Muscle layer of colon (tissue), 2 donors: ENCODE results near the gene DPYD.

Experiments
- H3K27ac ChIP-seq: one replicate; pipeline ENCODE4 v1.7.0; 2013; ENCODE audit warnings: low read depth, mild to moderate bottlenecking, low read length, moderate library complexity
- H3K27me3 ChIP-seq, 2 donors: one replicate each; pipeline ENCODE4 v1.7.0; 2013; ENCODE audit warnings: low read length in 2 of 2, mild to moderate bottlenecking in 2 of 2; ENCODE audit not compliant: insufficient read depth in 2 of 2, control insufficient read depth in 1 of 2
- H3K36me3 ChIP-seq: one replicate; pipeline ENCODE4 v1.7.0; 2013; ENCODE audit warnings: mild to moderate bottlenecking, low read length; ENCODE audit not compliant: insufficient read depth
- H3K4me1 ChIP-seq: one replicate; pipeline ENCODE4 v1.7.0; 2013; ENCODE audit warnings: mild to moderate bottlenecking, low read length; ENCODE audit not compliant: insufficient read depth
- H3K4me3 ChIP-seq, 2 donors: one replicate each; pipeline ENCODE4 v1.7.0; 2013; ENCODE audit warnings: low read length in 2 of 2, low read depth in 1 of 2, mild to moderate bottlenecking in 1 of 2, moderate library complexity in 1 of 2
- H3K9ac ChIP-seq: one replicate; pipeline ENCODE4 v1.7.0; 2013; ENCODE audit warnings: low read length
- H3K9me3 ChIP-seq: one replicate; pipeline ENCODE4 v1.7.0; 2013; ENCODE audit warnings: mild to moderate bottlenecking, low read length
- donor health status: abdominal sarcoma.
- donor health status: Adenocarcinoma of cecum.

Gene DPYD

GRCh38 chr1:97120806-97121205, 800.0 kb downstream of the DPYD start:
- Histone ChIP-seq H3K4me1 (no peaks in the 10 kb centered on the region), H3K9me3 (no peaks in the 10 kb centered on the region), H3K9ac (no peak overlapping the region), H3K27me3 (no peaks in the 10 kb centered on the region), H3K27ac (no peak overlapping the region), H3K36me3 (no peaks in the 10 kb centered on the region), H3K4me3 (no peak overlapping the region)

GRCh38 chr1:97119260-97120158, 801.3 kb downstream of the DPYD start:
- no peaks in the 10 kb centered on the region for H3K27me3 ChIP-seq
- no peak overlapping the region for H3K9ac ChIP-seq
- H3K36me3 ChIP-seq, result no peaks in the 10 kb centered on the region
- H3K4me1 ChIP-seq, result no peaks in the 10 kb centered on the region
- no peaks in the 10 kb centered on the region for H3K9me3 ChIP-seq
- H3K4me3 ChIP-seq, result no peak overlapping the region
- H3K27ac ChIP-seq, result no peak overlapping the region

- H3K27me3 ChIP-seq, result no peaks in the 10 kb centered on the region
- no peak overlapping the region for H3K4me3 ChIP-seq
- H3K9ac ChIP-seq, result no peak overlapping the region
These were observed 806.0 kb downstream of the DPYD start for GRCh38 chr1:97114842-97115241.

GRCh38 chr1:97112442-97112841, 808.4 kb downstream of the DPYD start:
- no peak overlapping the region for H3K4me3 ChIP-seq
- no peak overlapping the region for H3K9ac ChIP-seq
- no peak overlapping the region for H3K27ac ChIP-seq
- no peaks in the 10 kb centered on the region for H3K4me1 ChIP-seq
- no peaks in the 10 kb centered on the region for H3K9me3 ChIP-seq
- H3K27me3 ChIP-seq, result no peaks in the 10 kb centered on the region
- no peaks in the 10 kb centered on the region for H3K36me3 ChIP-seq

More at GRCh38 chr1:97114842-97115241, 806.0 kb downstream of the DPYD start:
- Histone ChIP-seq H3K27ac (no peak overlapping the region), H3K9me3 (no peaks in the 10 kb centered on the region), H3K36me3 (no peaks in the 10 kb centered on the region), H3K4me1 (no peaks in the 10 kb centered on the region)

GRCh38 chr1:97108179-97108578, 812.7 kb downstream of the DPYD start:
- no peaks in the 10 kb centered on the region for H3K4me1 ChIP-seq
- no peaks in the 10 kb centered on the region for H3K27me3 ChIP-seq
- H3K36me3 ChIP-seq, result no peaks in the 10 kb centered on the region
- no peaks in the 10 kb centered on the region for H3K9me3 ChIP-seq
- H3K9ac ChIP-seq, result no peak overlapping the region
- no peak overlapping the region for H3K4me3 ChIP-seq
- no peak overlapping the region for H3K27ac ChIP-seq

GRCh38 chr1:97105531-97105930, 815.3 kb downstream of the DPYD start:
- Histone ChIP-seq H3K27ac (no peak overlapping the region), H3K4me1 (no peaks in the 10 kb centered on the region), H3K9me3 (no peaks in the 10 kb centered on the region), H3K4me3 (no peak overlapping the region), H3K9ac (no peak overlapping the region), H3K27me3 (no peaks in the 10 kb centered on the region), H3K36me3 (no peaks in the 10 kb centered on the region)

- Histone ChIP-seq H3K4me1 (no peaks in the 10 kb centered on the region), H3K4me3 (no peak overlapping the region), H3K9me3 (no peaks in the 10 kb centered on the region), H3K9ac (no peak overlapping the region), H3K27me3 (no peaks in the 10 kb centered on the region), H3K27ac (no peak overlapping the region), H3K36me3 (no peaks in the 10 kb centered on the region)
These were observed 819.3 kb downstream of the DPYD start for GRCh38 chr1:97101509-97101908.

GRCh38 chr1:97097404-97097925, 823.4 kb downstream of the DPYD start:
- no peak overlapping the region for H3K27ac ChIP-seq

GRCh38 chr1:97095764-97096163, 825.1 kb downstream of the DPYD start:
- Histone ChIP-seq H3K9me3 (no peaks in the 10 kb centered on the region), H3K27ac (no peak overlapping the region), H3K4me3 (no peak overlapping the region), H3K36me3 (no peaks in the 10 kb centered on the region), H3K9ac (no peak overlapping the region), H3K4me1 (no peaks in the 10 kb centered on the region), H3K27me3 (no peaks in the 10 kb centered on the region)

More at GRCh38 chr1:97097404-97097925, 823.4 kb downstream of the DPYD start:
- no peaks in the 10 kb centered on the region for H3K27me3 ChIP-seq
- H3K4me1 ChIP-seq, result no peaks in the 10 kb centered on the region
- no peak overlapping the region for H3K9ac ChIP-seq
- no peaks in the 10 kb centered on the region for H3K36me3 ChIP-seq
- no peaks in the 10 kb centered on the region for H3K9me3 ChIP-seq
- H3K4me3 ChIP-seq, result no peak overlapping the region

GRCh38 chr1:97094247-97094972, 826.4 kb downstream of the DPYD start:
- H3K9ac ChIP-seq, result no peak overlapping the region
- no peaks in the 10 kb centered on the region for H3K27me3 ChIP-seq
- H3K4me1 ChIP-seq, result no peaks in the 10 kb centered on the region
- no peaks in the 10 kb centered on the region for H3K9me3 ChIP-seq
- H3K4me3 ChIP-seq, result no peak overlapping the region
- no peak overlapping the region for H3K27ac ChIP-seq
- no peaks in the 10 kb centered on the region for H3K36me3 ChIP-seq

GRCh38 chr1:97093741-97094140, 827.1 kb downstream of the DPYD start:
- Histone ChIP-seq H3K4me3 (no peak overlapping the region), H3K9ac (no peak overlapping the region), H3K9me3 (no peaks in the 10 kb centered on the region), H3K4me1 (no peaks in the 10 kb centered on the region), H3K36me3 (no peaks in the 10 kb centered on the region), H3K27me3 (no peaks in the 10 kb centered on the region), H3K27ac (no peak overlapping the region)
